WTC11 (cell line): ENCODE results near the gene MAP3K6. TPM values are rescaled to one million over a fixed set of nuclear protein-coding genes. Genes with fewer than 3 reads are reported as not detected.

ENCODE experiments used
- ATAC-seq: fragments of 200-7000 bp; cut with Tn5 transposase; 2 replicates; pipeline ENCODE4 v1.10.0; 2021; ENCODE audit warnings: mild to moderate bottlenecking, moderate library complexity
- CTCF ChIA-PET: fragments of 300-600 bp; sonication (Branson Sonifier 250); formaldehyde crosslinking; loops from one replicate; lab custom pipeline; 2021; ENCODE audit warnings: antibody characterized with exemption; lab: Charles Lee
- POLR2A ChIA-PET: fragments of 350-600 bp; sonication (Branson Sonifier 250); formaldehyde crosslinking; loops from one replicate; lab custom pipeline; 2021; ENCODE audit warnings: antibody characterized with exemption; lab: Charles Lee
- DNase-seq: peaks from one replicate; pipeline ENCODE4 v3.0.0; 2021; ENCODE audit warnings: low spot score
- H3K27ac Mint-ChIP-seq: 2 replicates; pipeline ENCODE4 v1.8.0; 2021; ENCODE audit warnings: mixed read lengths
- H3K27me3 Mint-ChIP-seq: 2 replicates; pipeline ENCODE4 v1.8.0; 2021; ENCODE audit warnings: low read depth, mild to moderate bottlenecking, moderate library complexity, mixed read lengths
- H3K36me3 Mint-ChIP-seq: 2 replicates; pipeline ENCODE4 v1.8.0; 2021; ENCODE audit warnings: mixed read lengths
- H3K4me1 Mint-ChIP-seq: 2 replicates; pipeline ENCODE4 v1.8.0; 2022; ENCODE audit warnings: mixed read lengths
- H3K4me3 Mint-ChIP-seq: 2 replicates; pipeline ENCODE4 v1.8.0; 2021; ENCODE audit warnings: mild to moderate bottlenecking, moderate library complexity, mixed read lengths
- H3K9me3 Mint-ChIP-seq: 2 replicates; pipeline ENCODE4 v1.8.0; 2021; ENCODE audit warnings: mixed read lengths
- CTCF ChIP-seq: fragments of 200-600 bp; IDR thresholded peaks from 2 replicates; pipeline ENCODE4 v1.8.0; 2022; ENCODE audit warnings: antibody characterized with exemption
- E2F5 ChIP-seq: sonication (generic); formaldehyde crosslinking; IDR thresholded peaks from 2 replicates; pipeline ENCODE4 v1.8.1; 2022; ENCODE audit warnings: mild to moderate bottlenecking, moderate library complexity, missing genetic modification reagents
- ELF4 ChIP-seq: sonication (generic); formaldehyde crosslinking; IDR thresholded peaks from 2 replicates; pipeline ENCODE4 v1.8.1; 2022; ENCODE audit warnings: low read depth, mild to moderate bottlenecking, moderate library complexity, missing genetic modification reagents
- EMX1 ChIP-seq: fragments of 250-450 bp; sonication (Bioruptor Pico); IDR thresholded peaks from 2 replicates; pipeline ENCODE4 v1.8.0; 2021; ENCODE audit warnings: mild to moderate bottlenecking
- ESRRA ChIP-seq: sonication (generic); formaldehyde crosslinking; IDR thresholded peaks from 2 replicates; pipeline ENCODE4 v1.8.1; 2022; ENCODE audit warnings: mild to moderate bottlenecking, missing genetic modification reagents, borderline replicate concordance
- ETV6 ChIP-seq: sonication (generic); formaldehyde crosslinking; IDR thresholded peaks from 2 replicates; pipeline ENCODE4 v1.8.1; 2022; ENCODE audit warnings: mild to moderate bottlenecking, missing genetic modification reagents
- FOXK1 ChIP-seq: sonication (generic); formaldehyde crosslinking; IDR thresholded peaks from 2 replicates; pipeline ENCODE4 v1.8.0; 2022; ENCODE audit warnings: mild to moderate bottlenecking, moderate library complexity, missing genetic modification reagents
- FOXP4 ChIP-seq: sonication (generic); formaldehyde crosslinking; IDR thresholded peaks from 2 replicates; pipeline ENCODE4 v1.8.0; 2022; ENCODE audit warnings: mild to moderate bottlenecking, missing genetic modification reagents
- GABPB1 ChIP-seq: sonication (generic); formaldehyde crosslinking; IDR thresholded peaks from 2 replicates; pipeline ENCODE4 v1.8.1; 2023; ENCODE audit warnings: mild to moderate bottlenecking, missing genetic modification reagents
- HMGXB4 ChIP-seq: sonication (generic); formaldehyde crosslinking; IDR thresholded peaks from 2 replicates; pipeline ENCODE4 v1.8.1; 2023; ENCODE audit warnings: mild to moderate bottlenecking, moderate library complexity, missing genetic modification reagents
- KAT7 ChIP-seq: sonication (generic); formaldehyde crosslinking; IDR thresholded peaks from 2 replicates; pipeline ENCODE4 v1.8.1; 2023; ENCODE audit warnings: missing genetic modification reagents, mild to moderate bottlenecking, borderline replicate concordance
- SP1 ChIP-seq: sonication (generic); formaldehyde crosslinking; conservative IDR thresholded peaks from 2 replicates; pipeline ENCODE4 v1.8.1; 2022; ENCODE audit warnings: missing genetic modification reagents
- TCF7 ChIP-seq: sonication (generic); formaldehyde crosslinking; IDR thresholded peaks from 2 replicates; pipeline ENCODE4 v1.8.0; 2022; ENCODE audit warnings: mild to moderate bottlenecking, low read depth, missing genetic modification reagents, moderate library complexity
- TP53 ChIP-seq: sonication (generic); formaldehyde crosslinking; IDR thresholded peaks from 2 replicates; pipeline ENCODE4 v1.8.1; 2023; ENCODE audit warnings: mild to moderate bottlenecking, missing genetic modification reagents
- ZBTB21 ChIP-seq: sonication (generic); formaldehyde crosslinking; IDR thresholded peaks from 2 replicates; pipeline ENCODE4 v1.8.1; 2023; ENCODE audit warnings: mild to moderate bottlenecking, missing genetic modification reagents, borderline replicate concordance
- ZBTB43 ChIP-seq: sonication (generic); formaldehyde crosslinking; IDR thresholded peaks from 2 replicates; pipeline ENCODE4 v1.8.1; 2023; ENCODE audit warnings: mild to moderate bottlenecking, missing genetic modification reagents
- ZNF512 ChIP-seq: sonication (generic); formaldehyde crosslinking; IDR thresholded peaks from 2 replicates; pipeline ENCODE4 v1.8.1; 2022; ENCODE audit warnings: missing genetic modification reagents, borderline replicate concordance
- total RNA-seq: library from RNA; stranded (reverse); gene quantifications from 3 replicates; pipeline ENCODE4 v1.2.3, GENCODE V29; 2021

MAP3K6 gene
- total RNA-seq, 1 experiment from 2014 or later: 15.0 TPM

GRCh38 chr1:27360159-27361043, 6.4 kb downstream of the MAP3K6 start:
- H3K36me3 Mint-ChIP-seq: no peaks in the 10 kb centered on the region
- TF ChIP-seq FOXP4 (CRISPR knock-in tag) (peak; percentile 67; the same call in 1 of the 2 replicates), ETV6 (CRISPR knock-in tag) (peak; percentile 50; the same call in 1 of the 2 replicates), ZBTB43 (CRISPR knock-in tag) (peak; percentile 69; the same call in 1 of the 2 replicates), ZBTB21 (CRISPR knock-in tag) (no peak), SP1 (0 out of 2 replicates have a peak, but pooled peaks have one; percentile 33), E2F5 (CRISPR knock-in tag) (no peak), KAT7 (0 out of 2 replicates have a peak, but pooled peaks have one; percentile 84), EMX1 (CRISPR knock-in tag) (no peak), ELF4 (CRISPR knock-in tag) (no peak), TCF7 (no peak), TP53 (CRISPR knock-in tag) (0 out of 2 replicates have a peak, but pooled peaks have one; percentile 43), CTCF (no peak), FOXK1 (CRISPR knock-in tag) (peak; percentile 66), ESRRA (0 out of 2 replicates have a peak, but pooled peaks have one; percentile 32), HMGXB4 (CRISPR knock-in tag) (peak; percentile 81; the same call in 1 of the 2 replicates), GABPB1 (CRISPR knock-in tag) (no peak), ZNF512 (no peak)
- TF ChIP-seq, all 79 proteins: peak for 9
- POLR2A ChIA-PET: no interaction called here
- H3K4me3 Mint-ChIP-seq: peak overlapping the region; percentile 74
- H3K27me3 Mint-ChIP-seq: peaks cover 56% of the 10 kb centered on the region
- H3K4me1 Mint-ChIP-seq: peaks cover 31% of the 10 kb centered on the region
- no peak overlapping the region for H3K27ac Mint-ChIP-seq
- CTCF ChIA-PET: interaction anchor here (0.6 to 4.0 kb wide), 12 partner anchors 9 to 246 kb away, joined by 3 to 33 read pairs (median 5); partner anchors contain the start of gene CD164L2
- no peaks in the 10 kb centered on the region for H3K9me3 Mint-ChIP-seq
- peak; percentile 45 for DNase-seq
- ATAC-seq: peak; percentile 41
